LNCAP (cell line): ENCODE results near the gene ZBTB32.

Experiments used
- CTCF ChIP-seq: fragments of 450-650 bp; IDR thresholded peaks from 2 replicates; pipeline ENCODE4 v1.5.1; 2017; ENCODE audit warnings: mild to moderate bottlenecking

Gene ZBTB32

DNA sequence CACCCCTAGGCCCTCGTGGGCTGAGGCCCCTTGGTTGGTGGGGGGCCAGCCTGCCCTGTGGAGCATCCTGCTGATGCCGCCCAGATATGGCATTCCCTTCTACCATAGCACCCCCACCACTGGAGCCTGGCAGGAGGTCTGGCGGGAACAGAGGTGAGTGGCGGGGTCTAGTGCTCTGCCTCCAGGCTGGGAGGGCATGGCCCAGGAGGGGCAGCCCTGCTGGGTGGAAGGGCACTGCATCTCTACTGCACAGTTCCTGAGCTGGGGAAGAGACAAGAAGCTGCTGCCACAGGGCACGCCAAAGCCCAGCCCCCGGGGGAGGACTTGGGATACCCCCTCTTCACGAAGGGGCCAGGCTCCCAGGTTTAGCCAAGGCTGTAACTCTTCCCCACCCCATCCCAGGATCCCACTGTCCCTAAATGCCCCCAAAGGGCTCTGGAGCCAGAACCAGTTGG, 11.0 kb downstream of the ZBTB32 start:
- TF ChIP-seq CTCF, result no peak

DNA sequence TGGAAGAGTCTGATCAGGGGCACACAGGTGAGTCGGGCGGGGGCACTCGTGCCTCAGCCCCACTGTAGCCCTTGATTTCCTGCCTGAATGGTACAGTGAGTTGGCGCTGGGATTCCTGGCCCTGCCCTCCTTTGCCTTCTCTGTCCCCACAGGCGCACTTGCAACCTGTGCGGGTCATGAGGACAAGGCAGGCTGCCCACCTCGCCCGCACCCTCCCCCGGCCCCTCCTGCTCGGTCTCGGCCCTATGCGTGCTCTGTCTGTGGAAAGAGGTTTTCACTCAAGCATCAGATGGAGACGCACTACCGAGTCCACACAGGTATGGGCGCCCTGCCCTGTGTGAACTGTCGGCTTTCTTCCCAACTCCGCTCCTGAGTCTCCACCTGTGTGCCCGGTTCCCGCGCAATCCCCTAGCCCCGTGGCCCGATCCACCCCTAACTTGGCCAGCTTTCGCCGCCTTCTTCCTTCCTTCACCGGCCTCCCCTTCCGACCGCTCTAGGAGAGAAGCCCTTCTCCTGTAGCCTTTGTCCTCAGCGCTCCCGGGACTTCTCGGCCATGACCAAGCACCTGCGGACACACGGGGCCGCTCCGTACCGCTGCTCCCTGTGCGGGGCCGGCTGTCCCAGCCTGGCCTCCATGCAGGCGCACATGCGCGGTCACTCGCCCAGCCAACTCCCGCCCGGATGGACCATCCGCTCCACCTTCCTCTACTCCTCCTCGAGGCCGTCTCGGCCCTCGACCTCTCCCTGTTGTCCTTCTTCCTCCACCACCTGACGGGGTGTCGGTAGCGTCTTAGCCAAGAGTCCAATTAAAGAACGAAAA, 11.8 kb downstream of the ZBTB32 start:
- no peak for TF ChIP-seq CTCF

- TF ChIP-seq CTCF, result peak; percentile 94
Observed at GRCh38 chr19:35716801-35717664, 12.7 kb downstream of the ZBTB32 start.

- no peak for TF ChIP-seq CTCF
Observed at GRCh38 chr19:35717665-35718344, 13.4 kb downstream of the ZBTB32 start, which contains the start of gene KMT2B. TSS of gene KMT2B (plus strand) at chr19:35718003. CDS start at chr19:35718019, 16 bp downstream.

- no peak for TF ChIP-seq CTCF
Observed at GRCh38 chr19:35718345-35719041, 14.1 kb downstream of the ZBTB32 start.

- TF ChIP-seq CTCF, result no peak
Observed at GRCh38 chr19:35719402-35720162, 15.2 kb downstream of the ZBTB32 start.
